Measurements from ENCODE around the gene PGA4.
"Not testable (repeated sequence)": the region's sequence is repeated elsewhere in the genome, so short reads cannot be mapped to it uniquely, and the experiment has no call there.

The PGA4 gene

GRCh38 chr11:61204502-61205059 lies 17.6 kb upstream of the PGA4 start:
- DNase-seq (ENCODE audit: low read depth) = not testable (repeated sequence)

- not testable (repeated sequence) for DNase-seq (ENCODE audit: low read depth)
Measured at GRCh38 chr11:61207636-61208310, 14.4 kb upstream of the PGA4 start.

GRCh38 chr11:61210629-61211028 lies 11.5 kb upstream of the PGA4 start:
- DNase-seq (ENCODE audit: low read depth) = not testable (repeated sequence)

GRCh38 chr11:61211327-61211952 lies 10.7 kb upstream of the PGA4 start:
- not testable (repeated sequence) for DNase-seq (ENCODE audit: low read depth)

GRCh38 chr11:61212202-61212601 lies 9.9 kb upstream of the PGA4 start:
- DNase-seq (ENCODE audit: low read depth) = not testable (repeated sequence)

GRCh38 chr11:61213711-61214324 lies 8.3 kb upstream of the PGA4 start:
- DNase-seq (ENCODE audit: low read depth) = not testable (repeated sequence)

- not testable (repeated sequence) for DNase-seq (ENCODE audit: low read depth)
Measured at GRCh38 chr11:61218306-61218705, 3.8 kb upstream of the PGA4 start.

- DNase-seq (ENCODE audit: low read depth) = not testable (repeated sequence)
Measured at GRCh38 chr11:61219016-61219415, 3.1 kb upstream of the PGA4 start.

- not testable (repeated sequence) for DNase-seq (ENCODE audit: low read depth)
Measured at GRCh38 chr11:61222692-61223091, 545 bp downstream of the PGA4 start.

- DNase-seq (ENCODE audit: low read depth) = not testable (repeated sequence)
Measured at GRCh38 chr11:61226457-61227137, 4.5 kb downstream of the PGA4 start.

- not testable (repeated sequence) for DNase-seq (ENCODE audit: low read depth)
Measured at GRCh38 chr11:61229458-61229857, 7.3 kb downstream of the PGA4 start.

- DNase-seq (ENCODE audit: low read depth) = not testable (repeated sequence)
Measured at GRCh38 chr11:61231033-61231432, 8.9 kb downstream of the PGA4 start.

GRCh38 chr11:61231585-61231984 lies 9.4 kb downstream of the PGA4 start:
- DNase-seq (ENCODE audit: low read depth) = not testable (repeated sequence)

- not testable (repeated sequence) for DNase-seq (ENCODE audit: low read depth)
Measured at GRCh38 chr11:61232548-61233145, 10.5 kb downstream of the PGA4 start.

GRCh38 chr11:61237130-61237529 lies 15.0 kb downstream of the PGA4 start:
- not testable (repeated sequence) for DNase-seq (ENCODE audit: low read depth)

- not testable (repeated sequence) for DNase-seq (ENCODE audit: low read depth)
Measured at GRCh38 chr11:61240288-61240687, 18.1 kb downstream of the PGA4 start.

- not testable (repeated sequence) for DNase-seq (ENCODE audit: low read depth)
Measured at GRCh38 chr11:61240875-61241274, 18.7 kb downstream of the PGA4 start, which contains the start of gene PGA5. Gene PGA5 (plus strand): TSS chr11:61241175. CDS start chr11:61241227, 52 bp downstream.

- not testable (repeated sequence) for DNase-seq (ENCODE audit: low read depth)
Measured at GRCh38 chr11:61241526-61241925, 19.4 kb downstream of the PGA4 start.

- not testable (repeated sequence) for DNase-seq (ENCODE audit: low read depth)
Measured at GRCh38 chr11:61245284-61245964, 23.3 kb downstream of the PGA4 start.

- not testable (repeated sequence) for DNase-seq (ENCODE audit: low read depth)
Measured at GRCh38 chr11:61248071-61248470, 25.9 kb downstream of the PGA4 start.

- DNase-seq (ENCODE audit: low read depth) = not testable (repeated sequence)
Measured at GRCh38 chr11:61249201-61249600, 27.1 kb downstream of the PGA4 start.

All from stimulated activated CD8-positive, alpha-beta memory T cell treated with anti-CD3 and anti-CD28 coated beads, Interleukin-7, amount 100 ng/mL, for 24 hours (primary cell).